ENCODE results near the gene RPTOR.
A peak's percentile ranks its signal among the peaks of the same experiment; 100 is the strongest.
"Not testable (repeated sequence)": the region's sequence is repeated elsewhere in the genome, so short reads cannot be mapped to it uniquely, and the experiment has no call there.

Gene RPTOR

DNA sequence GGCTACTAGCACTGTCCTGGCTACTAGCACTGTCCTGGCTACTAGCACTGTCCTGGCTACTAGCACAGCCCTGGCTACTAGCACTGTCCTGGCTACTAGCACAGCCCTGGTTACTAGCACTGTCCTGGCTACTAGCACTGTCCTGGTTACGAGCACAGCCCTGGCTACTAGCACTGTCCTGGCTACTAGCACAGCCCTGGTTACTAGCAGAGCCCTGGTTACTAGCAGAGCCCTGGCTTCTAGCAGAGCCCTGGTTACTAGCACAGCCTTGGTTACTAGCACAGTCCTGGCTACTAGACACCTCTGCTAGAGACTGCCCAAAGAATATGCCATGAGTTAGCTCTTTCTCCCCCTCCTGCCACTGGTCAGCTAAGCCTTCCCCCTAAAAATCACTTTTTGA lies 200.1 kb downstream of the RPTOR start:
- DNase-seq (ENCODE audit: low spot score), result not testable (repeated sequence)

DNA sequence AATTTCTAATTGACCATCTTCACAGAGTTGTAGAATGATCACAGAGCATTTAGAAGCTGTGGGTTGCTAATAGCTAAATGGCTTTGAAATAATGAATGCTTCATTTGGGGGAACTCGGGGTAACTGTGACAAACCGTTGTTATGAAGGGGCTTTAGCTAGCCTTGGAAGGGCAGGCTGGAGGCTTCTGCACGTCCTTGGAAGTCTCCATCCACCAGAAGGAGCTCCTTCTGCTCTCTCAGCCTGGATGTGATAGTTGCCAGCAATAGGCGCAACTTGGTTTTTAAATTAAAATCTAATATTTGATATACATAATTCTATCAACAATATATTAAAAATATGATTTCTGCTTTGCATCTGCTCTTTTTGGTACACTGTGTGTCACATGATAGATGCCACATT lies 200.5 kb downstream of the RPTOR start:
- DNase-seq (ENCODE audit: low spot score), result no peak

DNA sequence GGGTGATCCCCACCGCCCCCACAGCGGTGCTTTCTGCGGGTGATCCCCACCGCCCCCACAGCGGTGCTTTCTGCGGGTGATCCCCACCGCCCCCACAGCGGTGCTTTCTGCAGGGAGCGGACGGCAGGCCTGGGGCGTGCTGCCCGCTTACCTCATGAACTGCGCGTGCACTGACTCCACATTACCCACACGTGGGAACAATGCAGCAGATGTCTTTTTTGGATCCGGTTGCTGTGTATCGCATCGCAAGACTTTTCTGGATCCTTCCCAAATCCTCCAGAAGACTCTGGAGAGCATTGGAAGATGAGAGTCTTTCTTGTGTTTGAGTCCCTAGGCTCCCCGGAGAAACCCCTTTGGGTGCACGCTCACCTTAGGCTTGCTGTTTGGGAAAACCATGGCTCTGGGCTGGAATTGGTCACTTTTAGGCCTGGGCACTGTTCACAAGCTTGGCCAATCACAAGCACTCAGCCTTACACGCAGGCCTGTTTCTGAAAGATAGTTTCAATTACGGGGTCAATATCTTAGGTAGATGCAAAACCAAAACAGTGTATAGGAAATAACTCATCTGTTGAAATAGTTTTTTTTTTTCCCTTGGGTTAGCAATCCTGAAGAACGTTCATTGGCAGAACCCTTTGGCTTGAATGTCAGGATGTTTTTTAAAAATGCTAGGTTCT lies 201.8 kb downstream of the RPTOR start:
- no peak for DNase-seq (ENCODE audit: low spot score)

DNA sequence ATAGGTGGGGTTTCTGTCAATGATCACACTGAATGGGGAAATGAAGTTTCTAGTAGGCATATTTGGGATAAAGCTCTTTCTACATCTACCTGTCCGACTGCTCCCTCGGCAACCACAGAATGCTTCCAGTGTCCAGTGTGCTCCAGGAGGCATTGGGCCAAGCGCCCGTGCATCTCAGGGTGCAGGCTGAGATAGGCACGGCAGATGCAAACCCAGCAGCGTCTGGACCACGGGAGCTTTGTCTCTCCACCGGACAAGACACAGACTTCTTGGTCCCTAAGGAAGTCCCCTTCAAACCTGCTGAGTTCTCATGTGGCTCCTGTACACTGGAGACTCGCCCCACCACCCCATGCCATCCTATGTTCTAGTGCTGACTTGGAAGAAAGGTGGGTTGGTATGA lies 202.8 kb downstream of the RPTOR start:
- DNase-seq (ENCODE audit: low spot score), result no peak

DNA sequence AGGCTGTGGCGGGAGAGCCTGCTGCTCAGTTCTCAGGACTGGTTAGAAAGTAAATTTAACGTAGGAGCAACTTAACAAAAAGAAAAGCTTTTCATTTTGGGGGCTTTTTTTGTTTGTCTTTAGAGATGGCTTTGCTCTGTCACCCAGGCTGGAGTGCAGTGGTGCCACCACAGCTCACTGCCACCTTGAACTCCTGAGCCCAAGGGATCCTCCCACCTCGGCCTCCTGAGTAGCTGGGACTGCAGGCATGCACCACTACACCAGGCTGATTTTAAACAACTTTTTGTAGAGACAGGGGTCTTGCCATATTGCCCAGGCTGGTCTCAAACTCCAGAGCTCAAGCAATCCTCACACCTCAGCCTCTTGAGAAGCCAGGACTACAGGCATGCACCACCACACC lies 205.0 kb downstream of the RPTOR start:
- DNase-seq (ENCODE audit: low spot score), result no peak

DNA sequence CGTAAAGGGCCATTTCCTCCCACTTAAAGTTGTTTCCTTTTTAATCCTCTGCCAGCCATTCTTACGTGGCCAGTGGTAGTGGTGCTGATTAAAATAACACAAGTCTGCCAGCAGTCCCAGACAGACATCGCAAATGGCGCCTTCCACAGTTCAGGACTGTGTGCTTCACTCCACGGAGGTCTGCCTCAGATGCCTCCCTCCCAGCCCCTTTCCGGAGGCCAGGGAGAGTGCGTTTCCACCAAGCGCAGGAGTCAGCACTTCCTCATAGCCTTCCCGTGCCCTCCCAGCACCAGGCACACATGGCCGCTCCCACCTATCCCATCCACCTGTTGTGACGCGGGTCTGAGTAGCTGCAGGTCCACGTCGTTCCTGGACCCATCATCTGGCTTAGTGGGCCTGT lies 205.6 kb downstream of the RPTOR start:
- no peak for DNase-seq (ENCODE audit: low spot score)

DNA sequence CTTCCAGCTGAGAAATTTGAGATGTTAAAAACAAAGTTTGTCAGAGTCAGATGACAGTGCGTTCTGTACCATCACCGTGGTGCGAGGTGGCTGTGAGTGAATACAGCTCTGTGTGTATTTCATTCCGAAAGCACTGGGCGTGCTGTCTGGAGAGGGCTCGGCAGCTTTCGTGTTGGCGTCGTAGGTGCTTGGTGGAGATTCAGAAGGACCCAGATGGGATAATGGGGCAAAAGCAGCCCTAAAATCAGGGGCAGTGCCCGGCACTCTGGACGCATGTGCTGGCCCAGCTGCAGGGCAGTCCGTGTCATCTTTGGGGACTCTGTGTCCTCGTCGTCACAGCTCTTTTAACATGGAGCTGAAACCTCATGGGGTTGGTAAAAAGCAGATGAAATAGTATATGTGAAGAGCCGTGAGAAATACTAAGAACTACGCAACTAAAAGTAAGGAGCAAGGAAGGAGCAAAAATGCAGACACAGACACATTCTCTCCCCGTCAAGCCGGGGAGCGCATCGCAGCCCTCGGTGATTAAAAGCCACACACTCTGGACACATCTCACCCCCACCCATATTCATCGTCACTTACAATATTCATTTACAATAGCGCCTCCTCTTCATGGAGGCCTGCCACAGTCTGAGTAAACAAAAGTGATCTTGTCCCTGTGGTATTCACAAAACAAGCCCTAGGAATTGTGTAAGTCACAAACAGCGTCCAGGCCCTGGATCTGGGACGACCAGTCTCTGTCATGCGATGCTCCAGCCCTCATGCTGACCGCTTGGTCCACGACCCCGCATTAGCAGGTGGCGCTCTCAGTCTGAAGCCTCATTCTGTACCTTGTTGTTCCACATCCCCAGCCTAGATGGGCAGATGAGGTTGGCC lies 206.7 kb downstream of the RPTOR start:
- peak; percentile 84 for DNase-seq (ENCODE audit: low spot score)

DNA sequence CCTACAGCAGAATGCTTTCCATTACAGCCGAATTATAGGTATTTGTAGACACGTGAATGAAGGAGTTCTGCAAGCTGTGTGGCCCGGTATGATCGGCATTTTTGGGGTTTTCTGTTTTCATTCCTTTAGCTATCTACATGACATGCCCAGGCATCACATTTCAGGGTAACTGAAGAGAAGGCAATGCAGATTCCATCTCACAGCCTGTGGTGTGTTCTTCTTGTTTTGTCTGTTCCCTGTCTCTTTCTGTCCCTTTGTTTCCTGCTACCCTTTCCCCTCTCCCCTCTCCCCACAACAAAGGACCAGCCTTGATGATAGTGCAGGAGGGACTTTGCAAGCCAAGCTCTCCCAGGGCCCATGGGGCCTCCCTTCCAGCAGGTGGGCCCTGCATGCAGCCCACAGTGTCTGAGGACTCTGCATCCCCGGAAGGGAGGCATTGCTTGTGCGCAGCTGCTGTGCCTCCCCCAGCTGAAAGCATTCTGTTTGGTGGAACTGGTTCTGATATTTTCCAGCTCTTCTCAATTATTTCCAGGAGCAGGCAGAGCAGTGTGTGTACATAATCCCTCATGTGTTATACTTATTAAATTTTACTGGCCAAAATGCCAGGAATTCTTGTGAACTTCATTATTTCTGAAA lies 207.4 kb downstream of the RPTOR start:
- DNase-seq (ENCODE audit: low spot score), result peak; percentile 73

DNA sequence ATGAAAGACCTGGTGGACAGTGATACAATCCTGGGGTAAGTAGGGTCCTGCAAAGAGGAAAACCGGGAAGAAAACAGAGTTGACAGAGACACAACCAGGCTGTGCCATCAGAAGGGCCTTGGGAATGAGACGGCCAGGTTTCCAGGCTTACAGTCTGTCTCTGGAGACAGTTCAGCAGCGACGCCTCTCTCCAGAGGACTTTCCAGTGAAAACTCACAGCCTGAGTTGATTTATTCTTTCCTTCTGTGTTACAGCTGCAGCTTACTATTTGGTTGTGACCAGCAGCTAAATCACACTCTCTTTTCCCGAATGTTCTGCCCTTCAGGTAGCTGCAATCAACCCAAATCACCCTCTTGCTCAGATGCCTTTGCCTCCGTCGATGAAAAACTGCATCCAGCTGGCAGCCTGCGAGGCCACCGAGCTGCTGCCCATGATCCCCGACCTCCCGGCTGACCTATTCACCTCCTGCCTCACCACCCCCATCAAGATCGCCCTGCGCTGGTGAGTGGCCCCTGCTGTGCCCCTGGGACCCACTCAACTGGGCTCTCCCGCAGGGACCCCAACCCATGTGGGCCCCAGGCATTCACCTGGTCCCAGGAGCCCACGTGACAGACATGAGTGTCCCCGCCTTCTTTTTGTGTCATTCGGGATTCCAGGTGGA lies 209.2 kb downstream of the RPTOR start:
- DNase-seq (ENCODE audit: low spot score), result no peak

DNA sequence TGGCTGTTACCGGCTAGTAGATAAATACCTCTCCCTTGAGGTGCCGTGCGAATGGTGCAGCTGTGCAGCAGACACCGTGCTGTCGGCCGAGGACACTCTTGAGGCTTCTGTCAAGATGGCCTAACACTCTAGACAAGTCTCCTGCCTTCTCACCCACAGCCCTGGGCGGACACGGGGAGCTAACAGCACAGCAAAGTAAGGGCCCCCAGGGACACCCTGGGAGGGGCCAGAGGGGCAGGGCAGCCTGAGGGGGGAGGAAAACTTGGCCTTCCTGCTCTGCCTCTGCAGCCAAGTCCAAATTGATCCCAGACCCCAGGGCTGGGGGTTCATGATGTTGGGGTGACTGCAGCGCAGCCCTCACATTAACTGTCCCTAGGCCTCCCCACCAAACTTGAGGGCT lies 210.2 kb downstream of the RPTOR start:
- no peak for DNase-seq (ENCODE audit: low spot score)

DNA sequence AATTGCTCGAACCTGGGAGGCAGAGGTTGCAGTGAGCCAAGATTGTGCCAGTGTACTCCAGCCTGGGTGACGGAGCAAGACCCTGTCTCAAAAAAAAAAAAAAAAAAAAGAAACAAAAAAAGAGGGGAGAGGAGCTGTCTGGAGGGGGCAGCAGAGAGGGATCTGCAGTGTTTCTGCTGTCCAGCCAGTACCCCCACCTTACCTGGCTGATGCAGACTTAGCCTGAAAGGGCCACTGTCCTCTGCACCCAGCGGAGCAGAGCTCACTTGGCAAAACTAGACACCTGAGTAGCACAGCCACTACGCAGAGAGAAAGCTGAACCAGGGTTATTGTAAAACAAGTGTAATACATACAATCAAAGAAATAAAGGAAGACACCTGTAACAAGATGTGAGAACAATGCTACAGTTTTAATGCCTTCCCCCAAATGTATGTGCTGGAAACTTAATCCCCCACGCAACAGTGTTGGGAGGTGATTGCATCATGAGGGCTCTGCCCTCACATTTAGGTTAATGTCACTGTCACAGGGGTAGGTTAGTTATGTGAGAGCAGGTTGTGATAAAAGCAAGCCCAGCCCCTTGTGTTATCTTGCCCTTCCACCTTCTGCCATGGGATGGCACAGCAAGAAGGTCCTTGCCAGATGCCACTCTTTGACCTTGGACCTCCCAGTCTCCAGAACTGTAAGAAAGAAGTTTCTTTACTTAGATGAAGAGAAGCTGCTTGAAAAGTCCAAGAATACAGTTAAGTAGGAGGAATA lies 211.2 kb downstream of the RPTOR start:
- DNase-seq (ENCODE audit: low spot score), result no peak

DNA sequence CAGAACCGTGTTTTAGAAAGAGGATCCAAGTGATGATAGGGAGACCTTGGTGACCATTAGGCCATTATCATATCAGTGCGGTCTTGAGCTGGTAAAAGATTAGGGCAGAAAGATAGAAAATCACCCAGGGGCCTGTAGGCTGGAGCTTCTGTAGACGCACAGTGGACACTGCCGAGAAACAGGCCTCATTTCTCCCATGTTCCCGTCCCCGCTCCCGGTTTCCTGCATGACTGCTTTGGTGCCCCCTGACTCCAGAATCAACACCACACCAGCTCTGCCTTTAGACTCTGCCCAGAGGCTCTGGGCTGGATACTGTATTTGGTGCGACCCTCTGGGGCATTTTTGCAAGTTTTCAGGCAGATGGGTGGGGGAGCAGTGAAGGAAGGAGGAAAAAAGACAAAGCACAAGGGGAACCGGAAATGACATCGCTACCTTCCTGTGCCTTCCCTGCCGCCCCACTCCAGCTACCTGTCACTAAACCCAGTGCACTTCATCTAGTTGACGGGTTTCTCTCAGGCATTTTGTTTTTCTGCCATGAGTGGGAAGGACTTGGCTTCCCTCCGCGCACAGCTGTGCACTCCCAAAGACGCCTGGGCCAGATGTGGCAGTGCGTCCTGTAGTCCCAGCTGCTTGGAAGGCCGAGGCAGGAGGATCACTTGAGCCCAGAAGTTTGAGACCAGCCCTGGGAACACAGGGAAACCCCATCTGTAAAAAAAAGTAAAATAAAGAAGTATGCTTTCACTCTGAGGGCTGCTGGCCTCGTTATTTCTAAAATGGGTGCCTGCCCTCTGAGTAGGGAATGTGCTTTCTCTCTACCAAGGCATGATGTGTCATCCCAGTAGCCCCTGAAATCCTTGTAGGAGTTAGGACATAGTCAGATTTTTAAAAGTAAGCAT lies 214.1 kb downstream of the RPTOR start:
- DNase-seq (ENCODE audit: low spot score), result no peak

DNA sequence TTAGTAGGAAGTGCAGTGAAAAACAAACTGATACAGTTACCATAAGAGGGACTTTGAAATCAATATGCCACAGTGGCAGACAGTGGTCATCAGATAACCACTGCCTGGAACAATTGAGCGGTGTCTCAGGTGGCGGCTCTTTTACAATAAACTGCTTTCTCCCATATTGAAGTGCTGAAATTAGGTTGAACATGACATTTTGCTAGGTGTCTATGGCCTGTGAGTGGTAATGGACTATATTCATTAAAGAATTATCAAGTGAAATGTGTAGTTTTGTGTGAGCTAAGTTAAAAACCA lies 214.7 kb downstream of the RPTOR start:
- no peak for DNase-seq (ENCODE audit: low spot score)

DNA sequence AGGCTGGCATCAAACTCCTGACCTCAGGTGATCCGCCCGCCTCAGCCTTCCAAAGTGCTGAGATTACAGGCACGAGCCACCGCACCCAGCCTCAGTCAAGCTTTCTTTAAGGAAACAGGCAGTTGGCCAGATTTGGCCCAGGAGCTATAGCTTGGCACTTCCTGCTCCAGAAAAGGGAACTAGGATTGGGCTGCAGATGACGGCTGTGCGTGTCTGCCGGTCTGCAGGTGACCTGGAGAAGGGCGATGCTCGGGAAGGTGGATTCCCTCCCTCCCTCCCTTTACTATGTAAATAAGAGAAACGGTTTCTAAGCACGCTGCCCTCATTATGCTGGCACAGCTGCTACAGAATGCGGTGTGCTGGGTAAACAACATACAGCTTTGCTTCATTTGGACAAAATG lies 215.9 kb downstream of the RPTOR start:
- no peak for DNase-seq (ENCODE audit: low spot score)

DNA sequence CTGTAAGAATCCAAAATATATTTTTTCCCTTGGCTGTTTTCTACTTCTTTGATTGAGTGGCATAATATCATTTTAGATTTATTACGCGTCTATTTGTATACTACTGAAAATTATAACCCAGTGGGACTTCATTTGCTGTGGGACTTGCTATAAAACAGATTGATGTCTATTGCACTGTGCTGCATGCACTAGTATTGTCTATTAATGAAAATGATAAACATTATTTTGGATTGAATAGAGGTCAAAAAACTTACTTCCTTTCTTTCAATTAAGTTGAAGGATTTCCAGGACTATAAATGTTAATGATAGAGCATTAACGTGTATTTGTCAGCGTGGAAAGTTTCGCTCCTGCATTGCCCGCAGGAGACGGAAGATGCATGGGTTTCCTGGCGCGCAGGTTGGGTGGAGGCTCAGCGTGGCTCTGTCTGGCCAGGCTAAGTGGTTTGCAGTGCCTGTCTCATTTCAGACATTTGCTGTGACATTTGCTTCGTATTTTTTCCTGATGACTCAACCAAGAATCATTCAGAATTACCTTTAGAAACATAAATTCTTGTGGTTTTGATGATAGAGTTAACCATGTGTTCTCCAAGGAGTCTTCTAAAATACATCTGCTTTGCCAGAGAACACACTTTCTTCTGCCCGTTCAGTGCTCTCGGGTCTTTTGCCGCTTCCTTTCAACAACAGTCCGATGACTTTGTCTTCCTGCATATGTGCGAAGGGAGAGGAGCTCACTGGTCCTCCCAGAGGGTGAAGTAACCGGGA lies 216.7 kb downstream of the RPTOR start:
- peak; percentile 73 for DNase-seq (ENCODE audit: low spot score)

DNA sequence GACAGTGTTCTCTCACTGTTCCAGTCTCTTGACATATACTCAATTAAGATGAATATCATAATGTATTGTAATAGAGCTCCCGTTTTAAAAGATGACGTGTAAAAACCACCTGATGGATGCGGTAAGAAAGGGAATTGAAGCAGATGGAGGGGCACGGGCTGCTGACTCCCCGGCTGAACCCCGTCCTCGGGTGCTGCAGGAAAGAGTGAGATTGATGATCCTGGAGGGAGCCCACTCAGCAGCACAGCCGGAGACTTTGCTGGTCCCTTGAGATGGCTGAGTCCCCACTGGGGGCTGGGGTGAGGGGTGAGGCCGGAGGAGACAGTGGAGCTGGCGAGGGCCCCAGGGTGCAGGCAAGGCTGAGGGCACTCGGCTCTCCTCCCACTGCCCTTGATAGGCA lies 217.4 kb downstream of the RPTOR start:
- DNase-seq (ENCODE audit: low spot score), result no peak

DNA sequence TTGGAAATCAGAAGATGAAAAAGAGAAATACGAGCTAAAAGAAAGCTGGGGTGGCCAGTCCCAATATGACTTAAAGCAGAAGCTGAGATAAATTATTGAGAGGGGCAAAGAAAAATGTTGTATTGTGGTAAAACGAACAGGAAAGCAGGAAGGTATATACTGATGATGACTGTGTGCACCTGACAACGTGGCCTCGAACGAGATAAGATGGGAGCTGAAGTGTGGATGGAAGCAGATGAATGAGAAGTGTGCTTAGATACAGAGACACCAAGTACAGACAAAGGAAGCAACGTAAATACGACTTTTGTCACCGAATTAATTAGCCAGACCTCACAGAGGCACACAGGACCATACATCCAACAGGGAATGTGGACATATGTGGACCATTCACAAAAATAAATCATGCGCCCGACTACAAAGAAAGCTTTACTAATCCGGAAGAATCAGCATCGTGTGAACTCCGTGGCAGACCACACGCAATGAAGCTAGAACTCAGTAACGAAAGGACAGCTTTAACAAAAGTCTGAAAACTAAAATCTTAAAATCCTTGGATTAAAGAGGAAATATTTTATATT lies 218.7 kb downstream of the RPTOR start:
- no peak for DNase-seq (ENCODE audit: low spot score)

DNA sequence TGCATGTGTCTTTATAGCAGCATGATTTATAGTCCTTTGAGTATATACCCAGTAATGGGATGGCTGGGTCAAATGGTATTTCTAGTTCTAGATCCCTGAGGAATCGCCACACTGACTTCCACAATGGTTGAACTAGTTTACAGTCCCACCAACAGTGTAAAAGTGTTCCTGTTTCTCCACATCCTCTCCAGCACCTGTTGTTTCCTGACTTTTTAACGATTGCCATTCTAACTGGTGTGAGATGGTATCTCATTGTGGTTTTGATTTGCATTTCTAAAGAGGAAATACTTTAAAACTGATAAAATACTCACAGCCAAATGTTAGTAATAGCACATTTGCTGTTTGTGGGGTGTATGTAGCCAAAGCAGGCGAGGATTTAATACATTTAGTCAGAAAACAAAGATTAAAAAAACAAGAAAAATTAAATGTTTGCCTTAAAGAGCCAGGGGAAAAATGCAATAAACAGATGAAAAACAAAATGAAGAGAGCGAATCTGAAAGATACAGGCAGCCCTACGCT lies 220.0 kb downstream of the RPTOR start:
- DNase-seq (ENCODE audit: low spot score), result not testable (repeated sequence)

DNA sequence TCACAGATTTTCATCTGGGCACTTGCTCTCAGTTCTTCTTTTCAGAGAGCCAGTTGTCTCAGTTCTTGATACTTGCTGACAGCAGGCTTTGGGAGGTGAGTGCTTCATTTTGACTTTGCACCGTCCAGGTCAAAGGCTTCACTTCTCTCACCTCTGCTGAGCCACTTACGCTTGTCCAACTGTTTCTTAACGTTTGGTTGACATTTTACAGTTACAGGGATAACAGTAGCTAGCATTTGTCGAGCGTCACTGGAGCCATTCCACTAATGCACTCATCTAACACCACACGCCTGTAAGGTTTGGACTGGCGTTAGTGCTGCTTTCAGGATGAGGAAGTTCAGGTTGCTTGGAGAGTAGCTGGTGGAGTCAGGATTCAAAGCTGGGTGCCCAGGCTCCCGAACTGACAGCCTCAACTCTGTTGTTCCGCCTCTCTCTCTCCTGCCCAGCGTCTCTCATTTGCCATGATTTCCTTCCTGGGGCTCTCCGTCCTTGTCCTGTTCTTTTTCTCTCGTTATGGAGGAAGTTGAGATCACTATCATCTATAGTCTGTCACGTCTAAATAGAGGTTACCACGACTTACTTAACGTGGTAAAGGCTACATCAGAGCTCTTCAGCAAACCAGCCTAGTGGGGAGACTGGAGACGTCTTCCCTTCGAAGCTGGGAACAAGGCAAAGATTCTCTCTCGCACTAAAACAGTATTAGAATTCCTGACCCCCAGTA lies 220.8 kb downstream of the RPTOR start:
- no peak for DNase-seq (ENCODE audit: low spot score)

Data from GM03348 (cell line).